Measurements from ENCODE around the gene ENDOD1. TPM values are rescaled to one million over a fixed set of nuclear protein-coding genes. Genes with fewer than 3 reads are reported as not detected.

The ENDOD1 gene
- total RNA-seq, 1 experiment from 2014 or later: 0.87 TPM

DNA sequence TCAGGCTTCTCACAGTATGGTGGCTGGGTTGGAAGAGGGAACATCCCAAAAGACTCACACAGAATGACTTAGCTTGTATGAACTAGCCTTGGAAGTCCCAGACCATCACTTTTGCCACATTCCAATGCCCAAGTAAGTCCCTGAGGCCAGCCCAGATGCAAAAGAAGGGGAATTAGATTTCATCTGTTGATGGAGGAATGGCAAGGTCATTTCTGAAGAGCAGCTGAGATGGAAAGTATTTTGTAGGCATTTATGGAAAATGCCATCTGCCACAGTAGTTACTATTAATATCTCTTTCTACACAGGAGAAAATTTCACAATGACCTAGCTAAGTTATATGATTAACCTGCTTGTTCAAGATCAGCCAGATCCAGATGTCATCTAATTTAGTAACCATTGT, 58.8 kb downstream of the ENDOD1 start:
- H3K9me3 Mint-ChIP-seq: no peaks in the 10 kb centered on the region; a peak in 1 of 5 replicates
- peaks cover 16% of the 10 kb centered on the region for H3K23me2 ChIP-seq (ENCODE audit: insufficient read length, low read depth, low read length, poor library complexity, severe bottlenecking)
- H3K79me1 ChIP-seq (ENCODE audit: insufficient read depth, low read depth, low read length, poor library complexity, severe bottlenecking): no peaks in the 10 kb centered on the region
- H2BK5ac ChIP-seq (ENCODE audit: insufficient read length, low read length): no peak overlapping the region
- no peaks in the 10 kb centered on the region for H4K20me1 ChIP-seq (ENCODE audit: control insufficient read depth, insufficient read depth, insufficient read length)
- no peak overlapping the region for H2AK5ac ChIP-seq (ENCODE audit: insufficient read length, low read length)
- H3K79me2 ChIP-seq (ENCODE audit: insufficient read depth, low read length): no peaks in the 10 kb centered on the region
- H2BK12ac ChIP-seq (ENCODE audit: insufficient read length, low read depth, low read length): no peak overlapping the region
- no peak overlapping the region for H3T11ph ChIP-seq (ENCODE audit: low read length)
- H3K27me3 Mint-ChIP-seq (ENCODE audit: low read depth): peaks cover 80% of the 10 kb centered on the region
- H3K4me1 Mint-ChIP-seq: peaks cover 7 to 10% of the 10 kb centered on the region in 2 experiments
- H2AFZ ChIP-seq (ENCODE audit: low read length): no peak overlapping the region
- no peak overlapping the region for H2BK15ac ChIP-seq (ENCODE audit: low read depth, low read length)
- no peak for DNase-seq
- no peak overlapping the region for H3K27ac ChIP-seq (ENCODE audit: insufficient read length, low read depth, low read length)
- peaks cover 4% of the 10 kb centered on the region for H3K9me3 ChIP-seq (ENCODE audit: control insufficient read depth, low read depth, low read length)
- H4K8ac ChIP-seq (replicated peaks; ENCODE audit: insufficient read length, low read depth, low read length): no peak overlapping the region
- H3K4me1 ChIP-seq (ENCODE audit: insufficient read depth, low read length): no peaks in the 10 kb centered on the region
- H3K4me3 Mint-ChIP-seq: no peak overlapping the region
- TF ChIP-seq, protein P1, sequence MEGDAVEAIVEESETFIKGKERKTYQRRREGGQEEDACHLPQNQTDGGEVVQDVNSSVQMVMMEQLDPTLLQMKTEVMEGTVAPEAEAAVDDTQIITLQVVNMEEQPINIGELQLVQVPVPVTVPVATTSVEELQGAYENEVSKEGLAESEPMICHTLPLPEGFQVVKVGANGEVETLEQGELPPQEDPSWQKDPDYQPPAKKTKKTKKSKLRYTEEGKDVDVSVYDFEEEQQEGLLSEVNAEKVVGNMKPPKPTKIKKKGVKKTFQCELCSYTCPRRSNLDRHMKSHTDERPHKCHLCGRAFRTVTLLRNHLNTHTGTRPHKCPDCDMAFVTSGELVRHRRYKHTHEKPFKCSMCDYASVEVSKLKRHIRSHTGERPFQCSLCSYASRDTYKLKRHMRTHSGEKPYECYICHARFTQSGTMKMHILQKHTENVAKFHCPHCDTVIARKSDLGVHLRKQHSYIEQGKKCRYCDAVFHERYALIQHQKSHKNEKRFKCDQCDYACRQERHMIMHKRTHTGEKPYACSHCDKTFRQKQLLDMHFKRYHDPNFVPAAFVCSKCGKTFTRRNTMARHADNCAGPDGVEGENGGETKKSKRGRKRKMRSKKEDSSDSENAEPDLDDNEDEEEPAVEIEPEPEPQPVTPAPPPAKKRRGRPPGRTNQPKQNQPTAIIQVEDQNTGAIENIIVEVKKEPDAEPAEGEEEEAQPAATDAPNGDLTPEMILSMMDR (conservative IDR thresholded peaks at IDR 0.05): no peak
- H3K4ac ChIP-seq (ENCODE audit: low read depth, low read length): no peak overlapping the region
- H2BK120ac ChIP-seq (ENCODE audit: low read depth, low read length, poor library complexity, severe bottlenecking): no peak overlapping the region
- no peak overlapping the region for H3K9ac ChIP-seq (ENCODE audit: extremely low read depth, insufficient read length, low read length)
- H3K56ac ChIP-seq (ENCODE audit: insufficient read length, low read depth, low read length): no peak overlapping the region
- peaks cover 27% of the 10 kb centered on the region for H3K27me3 ChIP-seq (ENCODE audit: insufficient read depth, low read length)
- H3K4me2 ChIP-seq (ENCODE audit: insufficient read depth, insufficient read length, low read length): no peak overlapping the region
- H3K27ac Mint-ChIP-seq: no peak overlapping the region
- H3K36me3 Mint-ChIP-seq (ENCODE audit: insufficient read depth in 1 of 3, low read depth in 3 of 3): 0 out of 7 replicates have a peak, but pooled peaks cover 0 to 2% (median 0%) of the 10 kb centered on the region in 3 experiments
- no peak overlapping the region for H3K23ac ChIP-seq (ENCODE audit: insufficient read length, low read depth, low read length)
- no peak overlapping the region for H4K5ac ChIP-seq (ENCODE audit: insufficient read length, low read depth, low read length)
- H3K14ac ChIP-seq (ENCODE audit: insufficient read depth, low read length): no peak overlapping the region
- H4K91ac ChIP-seq (ENCODE audit: insufficient read length, low read depth, low read length): no peak overlapping the region
- H2BK20ac ChIP-seq (ENCODE audit: low read depth, low read length, poor library complexity, severe bottlenecking): no peak overlapping the region
- no peak overlapping the region for H3K18ac ChIP-seq (ENCODE audit: insufficient read length, low read depth, low read length)

Measured in H9 (cell line).